Neural cell (in vitro differentiated cells): Measurements from ENCODE around the gene CCSER2. TPM values are rescaled to one million over a fixed set of nuclear protein-coding genes. Genes with fewer than 3 reads are reported as not detected.

Source experiments
- H2AFZ ChIP-seq: fragments of 200-600, 300-800 bp; sonication (generic), shearing (Covaris generic); 2 replicates; pipeline ENCODE4 v1.6.0; 2014; ENCODE audit warnings: low read depth, mild to moderate bottlenecking, antibody characterized with exemption, low read length, moderate library complexity
- H3F3A ChIP-seq: fragments of 200-600 bp; shearing (Covaris generic); 2 replicates; pipeline ENCODE4 v1.6.1; 2016; ENCODE audit warnings: mild to moderate bottlenecking, moderate library complexity, mixed read lengths, antibody characterized with exemption, low read length; ENCODE audit not compliant: insufficient read depth, poor library complexity, severe bottlenecking
- H3K27ac ChIP-seq: fragments of 200-600, 300-800 bp; sonication (generic), shearing (Covaris generic); 2 replicates; pipeline ENCODE4 v1.5.1; 2014; ENCODE audit warnings: mild to moderate bottlenecking, low read length, moderate library complexity
- H3K27me3 ChIP-seq: fragments of 300-800, 200-600 bp; sonication (generic), shearing (Covaris generic); 2 replicates; pipeline ENCODE4 v1.6.0; 2014; ENCODE audit warnings: mild to moderate bottlenecking, low read depth, low read length, moderate library complexity; ENCODE audit not compliant: insufficient read depth
- H3K36me3 ChIP-seq: fragments of 300-800, 200-600 bp; sonication (generic), shearing (Covaris generic); 2 replicates; pipeline ENCODE4 v1.5.1; 2014; ENCODE audit warnings: mild to moderate bottlenecking, antibody characterized with exemption, low read length, moderate library complexity; ENCODE audit not compliant: insufficient read depth
- H3K4me2 ChIP-seq: fragments of 300-800, 200-600 bp; sonication (generic), shearing (Covaris generic); 2 replicates; pipeline ENCODE4 v1.6.0; 2014; ENCODE audit warnings: mild to moderate bottlenecking, low read length
- H3K4me3 ChIP-seq: fragments of 300-800, 200-600 bp; sonication (generic), shearing (Covaris generic); 2 replicates; pipeline ENCODE4 v1.5.1; 2014; ENCODE audit warnings: mild to moderate bottlenecking, low read length, moderate library complexity
- H3K79me2 ChIP-seq: fragments of 200-600 bp; shearing (Covaris generic); replicated peaks from 2 replicates; pipeline ENCODE4 v1.6.0; 2014; ENCODE audit warnings: mild to moderate bottlenecking, low read length, moderate library complexity; ENCODE audit not compliant: insufficient read depth
- H3K9ac ChIP-seq: fragments of 300-800, 200-600 bp; sonication (generic), shearing (Covaris generic); 2 replicates; pipeline ENCODE4 v1.6.1; 2016; ENCODE audit warnings: mild to moderate bottlenecking, low read length, mixed read lengths
- H3K9me2 ChIP-seq: fragments of 200-600 bp; shearing (Covaris generic); 2 replicates; pipeline ENCODE4 v1.6.1; 2016; ENCODE audit warnings: mild to moderate bottlenecking, low read length, mixed read lengths; ENCODE audit not compliant: insufficient read depth
- H3K9me3 ChIP-seq: fragments of 200-600, 300-800 bp; sonication (generic), shearing (Covaris generic); 2 replicates; pipeline ENCODE4 v1.6.1; 2016; ENCODE audit warnings: mild to moderate bottlenecking, mixed run types, low read length, moderate library complexity, mixed read lengths
- H4K20me1 ChIP-seq: fragments of 200-600 bp; shearing (Covaris generic); 2 replicates; pipeline ENCODE4 v1.6.1; 2016; ENCODE audit warnings: mild to moderate bottlenecking, mixed run types; ENCODE audit not compliant: insufficient read depth
- EP300 ChIP-seq: fragments of 450-650 bp; conservative IDR thresholded peaks from 2 replicates; pipeline ENCODE4 v1.6.1; 2014; ENCODE audit warnings: antibody characterized with exemption, mild to moderate bottlenecking, moderate library complexity; ENCODE audit not compliant: poor library complexity, severe bottlenecking
- EZH2 ChIP-seq: fragments of 200-600, 300-800 bp; shearing (Covaris generic), sonication (generic); IDR thresholded peaks from 2 replicates; pipeline ENCODE4 v1.6.1; 2014; ENCODE audit warnings: antibody characterized with exemption, low read length, borderline replicate concordance, mild to moderate bottlenecking; ENCODE audit not compliant: insufficient read depth, poor library complexity, severe bottlenecking
- MXI1 ChIP-seq: fragments of 450-650 bp; conservative IDR thresholded peaks from 2 replicates; pipeline ENCODE4 v1.6.1; 2014; ENCODE audit warnings: antibody characterized with exemption, mild to moderate bottlenecking; ENCODE audit not compliant: poor library complexity, severe bottlenecking
- POLR2AphosphoS5 ChIP-seq: IDR thresholded peaks from 2 replicates; pipeline ENCODE4 v1.6.1; 2012
- RAD21 ChIP-seq: fragments of 450-650 bp; conservative IDR thresholded peaks from 2 replicates; pipeline ENCODE4 v1.6.1; 2014; ENCODE audit warnings: antibody characterized with exemption, mild to moderate bottlenecking, moderate library complexity
- SMC3 ChIP-seq: fragments of 450-650 bp; conservative IDR thresholded peaks from 2 replicates; pipeline ENCODE4 v1.6.1; 2014; ENCODE audit warnings: antibody characterized with exemption, mild to moderate bottlenecking, moderate library complexity; ENCODE audit not compliant: poor library complexity
- TAF1 ChIP-seq: IDR thresholded peaks from 2 replicates; pipeline ENCODE4 v1.6.1; 2012; ENCODE audit warnings: low read depth
- polyA plus RNA-seq: library from polyadenylated mRNA; depleted of rRNA; stranded (reverse); fragments of >200 nt; gene quantifications from 2 replicates; pipeline ENCODE4 v1.2.3, GENCODE V29; 2014
- TF ChIP-seq, protein P1 (sequence below): IDR thresholded peaks from 2 replicates; pipeline ENCODE4 v1.6.1; 2012; ENCODE audit warnings: borderline replicate concordance
- TF ChIP-seq, protein P2 (sequence below): fragments of 450-650 bp; IDR thresholded peaks from 2 replicates; pipeline ENCODE4 v1.5.1; 2014; ENCODE audit warnings: antibody characterized with exemption, mild to moderate bottlenecking, moderate library complexity; ENCODE audit not compliant: poor library complexity, severe bottlenecking

The CCSER2 gene
- polyA plus RNA-seq, 1 donor from 2014 or later: 38.3 TPM

DNA sequence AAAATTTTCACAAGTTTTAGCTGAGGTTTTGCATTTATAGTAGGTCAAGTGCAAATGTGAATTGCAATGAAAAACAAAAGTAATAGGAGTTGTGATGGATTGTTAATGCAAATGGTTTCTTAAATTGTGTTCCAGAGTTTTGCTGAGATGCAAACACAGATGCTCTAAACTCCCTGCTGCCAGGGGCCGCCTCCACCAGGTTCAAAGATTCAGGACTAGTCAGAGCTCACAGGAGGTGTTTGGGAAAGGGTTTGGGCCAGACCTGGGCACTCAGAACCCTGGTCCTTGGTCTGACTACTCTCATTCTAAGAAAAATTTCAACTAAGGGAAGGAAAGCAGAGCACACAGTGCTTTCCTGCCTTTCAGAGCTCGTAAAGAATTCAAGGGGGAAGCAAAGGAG lies 193.1 kb downstream of the CCSER2 start:
- H3K9ac ChIP-seq: no peak overlapping the region
- H2AFZ ChIP-seq: no peak overlapping the region
- H3K4me2 ChIP-seq: no peak overlapping the region
- H3K27me3 ChIP-seq: no peaks in the 10 kb centered on the region
- no peaks in the 10 kb centered on the region for H3K36me3 ChIP-seq
- H3K79me2 ChIP-seq: no peaks in the 10 kb centered on the region
- no peaks in the 10 kb centered on the region for H3F3A ChIP-seq
- no peak for TF ChIP-seq TAF1
- no peak for TF ChIP-seq POLR2AphosphoS5
- TF ChIP-seq, protein P1, sequence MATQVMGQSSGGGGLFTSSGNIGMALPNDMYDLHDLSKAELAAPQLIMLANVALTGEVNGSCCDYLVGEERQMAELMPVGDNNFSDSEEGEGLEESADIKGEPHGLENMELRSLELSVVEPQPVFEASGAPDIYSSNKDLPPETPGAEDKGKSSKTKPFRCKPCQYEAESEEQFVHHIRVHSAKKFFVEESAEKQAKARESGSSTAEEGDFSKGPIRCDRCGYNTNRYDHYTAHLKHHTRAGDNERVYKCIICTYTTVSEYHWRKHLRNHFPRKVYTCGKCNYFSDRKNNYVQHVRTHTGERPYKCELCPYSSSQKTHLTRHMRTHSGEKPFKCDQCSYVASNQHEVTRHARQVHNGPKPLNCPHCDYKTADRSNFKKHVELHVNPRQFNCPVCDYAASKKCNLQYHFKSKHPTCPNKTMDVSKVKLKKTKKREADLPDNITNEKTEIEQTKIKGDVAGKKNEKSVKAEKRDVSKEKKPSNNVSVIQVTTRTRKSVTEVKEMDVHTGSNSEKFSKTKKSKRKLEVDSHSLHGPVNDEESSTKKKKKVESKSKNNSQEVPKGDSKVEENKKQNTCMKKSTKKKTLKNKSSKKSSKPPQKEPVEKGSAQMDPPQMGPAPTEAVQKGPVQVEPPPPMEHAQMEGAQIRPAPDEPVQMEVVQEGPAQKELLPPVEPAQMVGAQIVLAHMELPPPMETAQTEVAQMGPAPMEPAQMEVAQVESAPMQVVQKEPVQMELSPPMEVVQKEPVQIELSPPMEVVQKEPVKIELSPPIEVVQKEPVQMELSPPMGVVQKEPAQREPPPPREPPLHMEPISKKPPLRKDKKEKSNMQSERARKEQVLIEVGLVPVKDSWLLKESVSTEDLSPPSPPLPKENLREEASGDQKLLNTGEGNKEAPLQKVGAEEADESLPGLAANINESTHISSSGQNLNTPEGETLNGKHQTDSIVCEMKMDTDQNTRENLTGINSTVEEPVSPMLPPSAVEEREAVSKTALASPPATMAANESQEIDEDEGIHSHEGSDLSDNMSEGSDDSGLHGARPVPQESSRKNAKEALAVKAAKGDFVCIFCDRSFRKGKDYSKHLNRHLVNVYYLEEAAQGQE: no peak
- no peak for TF ChIP-seq RAD21
- TF ChIP-seq MXI1: no peak
- no peak for TF ChIP-seq SMC3
- TF ChIP-seq, protein P2, sequence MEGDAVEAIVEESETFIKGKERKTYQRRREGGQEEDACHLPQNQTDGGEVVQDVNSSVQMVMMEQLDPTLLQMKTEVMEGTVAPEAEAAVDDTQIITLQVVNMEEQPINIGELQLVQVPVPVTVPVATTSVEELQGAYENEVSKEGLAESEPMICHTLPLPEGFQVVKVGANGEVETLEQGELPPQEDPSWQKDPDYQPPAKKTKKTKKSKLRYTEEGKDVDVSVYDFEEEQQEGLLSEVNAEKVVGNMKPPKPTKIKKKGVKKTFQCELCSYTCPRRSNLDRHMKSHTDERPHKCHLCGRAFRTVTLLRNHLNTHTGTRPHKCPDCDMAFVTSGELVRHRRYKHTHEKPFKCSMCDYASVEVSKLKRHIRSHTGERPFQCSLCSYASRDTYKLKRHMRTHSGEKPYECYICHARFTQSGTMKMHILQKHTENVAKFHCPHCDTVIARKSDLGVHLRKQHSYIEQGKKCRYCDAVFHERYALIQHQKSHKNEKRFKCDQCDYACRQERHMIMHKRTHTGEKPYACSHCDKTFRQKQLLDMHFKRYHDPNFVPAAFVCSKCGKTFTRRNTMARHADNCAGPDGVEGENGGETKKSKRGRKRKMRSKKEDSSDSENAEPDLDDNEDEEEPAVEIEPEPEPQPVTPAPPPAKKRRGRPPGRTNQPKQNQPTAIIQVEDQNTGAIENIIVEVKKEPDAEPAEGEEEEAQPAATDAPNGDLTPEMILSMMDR: no peak
- TF ChIP-seq EP300: no peak
- H3K9me2 ChIP-seq: no peaks in the 10 kb centered on the region
- H3K27ac ChIP-seq: no peak overlapping the region
- H4K20me1 ChIP-seq: no peaks in the 10 kb centered on the region
- H3K4me3 ChIP-seq: no peak overlapping the region
- no peaks in the 10 kb centered on the region for H3K9me3 ChIP-seq

DNA sequence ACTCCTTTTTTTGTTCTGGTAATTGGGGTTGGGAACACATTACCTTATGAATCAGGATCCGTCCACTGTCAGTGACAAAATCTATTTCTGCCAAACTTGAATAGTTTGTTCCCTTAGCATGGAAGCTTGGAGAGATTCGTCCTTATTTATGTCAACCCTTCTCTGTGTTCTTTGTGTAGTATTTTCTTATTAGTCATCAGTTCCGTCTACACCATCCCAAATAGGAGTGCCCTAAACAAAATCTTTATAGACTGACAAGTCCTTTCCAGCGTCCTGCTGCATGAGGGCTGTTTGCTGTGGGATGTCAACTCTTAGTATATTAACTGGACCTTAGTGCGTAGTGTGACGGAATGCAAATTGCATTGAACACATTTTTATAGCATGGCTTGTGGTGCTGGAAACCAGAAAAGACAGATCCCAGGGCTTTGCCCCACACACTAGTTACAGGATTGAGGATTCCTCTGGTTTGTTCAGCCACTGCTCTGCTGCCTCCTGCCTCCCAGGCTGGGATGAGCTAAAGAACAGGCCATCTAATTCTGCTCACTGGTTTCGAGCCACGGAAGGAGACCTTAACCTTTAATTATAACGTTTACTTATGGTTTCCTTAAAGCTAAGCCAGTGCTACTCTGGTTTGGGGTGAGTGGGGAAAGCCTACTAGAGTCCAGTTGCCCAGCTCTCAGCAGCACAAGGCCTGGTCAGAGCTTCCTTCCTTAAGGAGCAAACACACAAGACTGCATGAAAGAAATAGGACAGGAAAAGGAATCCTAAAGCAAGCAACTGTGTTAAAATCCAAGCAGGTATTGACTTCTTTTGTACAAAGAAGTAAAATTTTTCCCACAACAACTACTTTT lies 194.4 kb downstream of the CCSER2 start:
- no peaks in the 10 kb centered on the region for H3F3A ChIP-seq
- no peak overlapping the region for H3K4me2 ChIP-seq
- H3K79me2 ChIP-seq: no peaks in the 10 kb centered on the region
- no peaks in the 10 kb centered on the region for H3K36me3 ChIP-seq
- H3K9me2 ChIP-seq: no peaks in the 10 kb centered on the region
- H4K20me1 ChIP-seq: no peaks in the 10 kb centered on the region
- H3K27me3 ChIP-seq: no peaks in the 10 kb centered on the region
- no peak for TF ChIP-seq EP300
- TF ChIP-seq EZH2: no peak
- TF ChIP-seq, protein P2: no peak
- no peak for TF ChIP-seq MXI1
- no peak for TF ChIP-seq TAF1
- TF ChIP-seq POLR2AphosphoS5: no peak
- no peak for TF ChIP-seq RAD21
- no peak for TF ChIP-seq SMC3
- TF ChIP-seq, protein P1: no peak
- H3K9ac ChIP-seq: no peak overlapping the region
- no peak overlapping the region for H3K4me3 ChIP-seq
- H3K27ac ChIP-seq: no peak overlapping the region
- no peaks in the 10 kb centered on the region for H3K9me3 ChIP-seq
- no peak overlapping the region for H2AFZ ChIP-seq
